Vagina (tissue), 2 donors: Measurements from ENCODE around the gene BSND. TPM values are rescaled to one million over a fixed set of nuclear protein-coding genes. Genes with fewer than 3 reads are reported as not detected.
A peak's percentile ranks its signal among the peaks of the same experiment; 100 is the strongest.

Experiments
- DNase-seq, 2 donors: peaks; one replicate each; pipeline ENCODE4 v3.0.0-alpha.2; 2017; ENCODE audit errors: extremely low spot score in 2 of 2
- H3K27ac ChIP-seq: fragments of 200-600 bp; sonication (generic); one replicate; pipeline ENCODE4 v1.5.1; 2019
- H3K27me3 ChIP-seq: fragments of 200-600 bp; sonication (generic); one replicate; pipeline ENCODE4 v1.5.1; 2019
- H3K36me3 ChIP-seq, 2 donors: fragments of 200-600 bp; sonication (generic); one replicate each; pipeline ENCODE4 v1.5.1; 2017 to 2019
- H3K4me1 ChIP-seq: fragments of 200-600 bp; sonication (generic); one replicate; pipeline ENCODE4 v1.5.1; 2019
- H3K4me3 ChIP-seq, 2 donors: fragments of 200-600 bp; sonication (generic); 1 replicate in 1 of 2; 2 replicates in 1 of 2; pipeline ENCODE4 v1.5.1; 2016 to 2019
- H3K9me3 ChIP-seq: fragments of 200-600 bp; sonication (generic); one replicate; pipeline ENCODE4 v1.5.1; 2019
- POLR2A ChIP-seq, 2 donors: fragments of 450-650 bp; IDR thresholded peaks; one replicate each; pipeline ENCODE4 v1.6.1; 2017; ENCODE audit warnings: antibody characterized with exemption in 2 of 2, mild to moderate bottlenecking in 2 of 2, moderate library complexity in 2 of 2
- POLR2AphosphoS5 ChIP-seq, 2 donors: sonication (generic); formaldehyde crosslinking; IDR thresholded peaks; one replicate each; pipeline ENCODE4 v1.9.0; 2017; ENCODE audit warnings: antibody characterized with exemption in 2 of 2, mild to moderate bottlenecking in 2 of 2, low read depth in 1 of 2; ENCODE audit not compliant: insufficient read depth in 1 of 2
- intact Hi-C: fragments of 100-400 bp; cut with DNase I; formaldehyde crosslinking; loops from one replicate; pipeline ENCODE4 v1.15.1; 2023
- total RNA-seq: library from RNA; depleted of rRNA; stranded (reverse); fragments of >200 nt; gene quantifications from one replicate; pipeline ENCODE4 v1.2.3, GENCODE V29; 2016
- TF ChIP-seq, protein P1 (sequence below), 3 experiments: fragments of 450-650 bp in 2 of 3; fragments of 200-600 bp in 1 of 3; sonication (generic) in 1 of 3; IDR thresholded peaks; one replicate each; pipeline ENCODE4 v1.5.1; 2017 to 2019; ENCODE audit warnings: antibody characterized with exemption in 3 of 3, mild to moderate bottlenecking in 2 of 3, moderate library complexity in 2 of 3

The BSND gene
- total RNA-seq, 1 donor from 2014 or later, result not detected

DNA sequence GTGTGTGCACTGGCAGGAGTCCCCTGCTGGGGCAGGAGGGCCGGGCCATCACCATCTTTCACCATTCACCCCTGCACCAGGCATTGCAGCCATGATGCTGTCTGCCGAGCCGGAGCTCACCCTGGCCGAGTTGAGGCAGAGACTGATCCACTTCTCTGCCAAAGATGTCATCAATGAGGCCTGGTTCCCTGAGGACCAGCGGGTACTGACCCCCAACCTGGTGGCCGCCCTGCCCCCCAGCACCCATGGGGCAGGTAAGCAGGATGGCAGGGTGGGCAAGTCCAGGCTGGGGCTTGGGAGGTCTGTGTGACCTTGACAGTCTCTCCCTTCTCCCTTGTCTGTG is 59.2 kb downstream of the BSND start:
- intact Hi-C loops, result no loop called here
- Histone ChIP-seq H3K27me3 (no peaks in the 10 kb centered on the region), H3K27ac (no peak overlapping the region), H3K4me3 (no peak overlapping the region), H3K9me3 (no peaks in the 10 kb centered on the region), H3K4me1 (no peaks in the 10 kb centered on the region), H3K36me3 (no peaks in the 10 kb centered on the region)
- no peak for DNase-seq
- TF ChIP-seq POLR2A (IDR thresholded peaks at IDR 0.05) (no peak), POLR2AphosphoS5 (IDR thresholded peaks at IDR 0.05; ENCODE audit: insufficient read depth in 1 of 2, low read depth in 1 of 2) (no peak)
- TF ChIP-seq, protein P1, sequence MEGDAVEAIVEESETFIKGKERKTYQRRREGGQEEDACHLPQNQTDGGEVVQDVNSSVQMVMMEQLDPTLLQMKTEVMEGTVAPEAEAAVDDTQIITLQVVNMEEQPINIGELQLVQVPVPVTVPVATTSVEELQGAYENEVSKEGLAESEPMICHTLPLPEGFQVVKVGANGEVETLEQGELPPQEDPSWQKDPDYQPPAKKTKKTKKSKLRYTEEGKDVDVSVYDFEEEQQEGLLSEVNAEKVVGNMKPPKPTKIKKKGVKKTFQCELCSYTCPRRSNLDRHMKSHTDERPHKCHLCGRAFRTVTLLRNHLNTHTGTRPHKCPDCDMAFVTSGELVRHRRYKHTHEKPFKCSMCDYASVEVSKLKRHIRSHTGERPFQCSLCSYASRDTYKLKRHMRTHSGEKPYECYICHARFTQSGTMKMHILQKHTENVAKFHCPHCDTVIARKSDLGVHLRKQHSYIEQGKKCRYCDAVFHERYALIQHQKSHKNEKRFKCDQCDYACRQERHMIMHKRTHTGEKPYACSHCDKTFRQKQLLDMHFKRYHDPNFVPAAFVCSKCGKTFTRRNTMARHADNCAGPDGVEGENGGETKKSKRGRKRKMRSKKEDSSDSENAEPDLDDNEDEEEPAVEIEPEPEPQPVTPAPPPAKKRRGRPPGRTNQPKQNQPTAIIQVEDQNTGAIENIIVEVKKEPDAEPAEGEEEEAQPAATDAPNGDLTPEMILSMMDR (IDR thresholded peaks at IDR 0.05), result no peak

GRCh38 chr1:55059302-55060132 is 60.8 kb downstream of the BSND start:
- peaks cover 4% of the 10 kb centered on the region for H3K4me1 ChIP-seq
- DNase-seq, result peak in 1 of 2 donors; percentile 77
- H3K9me3 ChIP-seq, result no peaks in the 10 kb centered on the region
- no peak for TF ChIP-seq POLR2A (IDR thresholded peaks at IDR 0.05)
- TF ChIP-seq, protein P1 (IDR thresholded peaks at IDR 0.05), result no peak
- no peak for TF ChIP-seq POLR2AphosphoS5 (IDR thresholded peaks at IDR 0.05; ENCODE audit: insufficient read depth in 1 of 2, low read depth in 1 of 2)
- H3K27ac ChIP-seq, result no peak overlapping the region
- no peak overlapping the region for H3K4me3 ChIP-seq
- no peaks in the 10 kb centered on the region for H3K36me3 ChIP-seq
- H3K27me3 ChIP-seq, result no peaks in the 10 kb centered on the region
- intact Hi-C loops, result no loop called here

DNA sequence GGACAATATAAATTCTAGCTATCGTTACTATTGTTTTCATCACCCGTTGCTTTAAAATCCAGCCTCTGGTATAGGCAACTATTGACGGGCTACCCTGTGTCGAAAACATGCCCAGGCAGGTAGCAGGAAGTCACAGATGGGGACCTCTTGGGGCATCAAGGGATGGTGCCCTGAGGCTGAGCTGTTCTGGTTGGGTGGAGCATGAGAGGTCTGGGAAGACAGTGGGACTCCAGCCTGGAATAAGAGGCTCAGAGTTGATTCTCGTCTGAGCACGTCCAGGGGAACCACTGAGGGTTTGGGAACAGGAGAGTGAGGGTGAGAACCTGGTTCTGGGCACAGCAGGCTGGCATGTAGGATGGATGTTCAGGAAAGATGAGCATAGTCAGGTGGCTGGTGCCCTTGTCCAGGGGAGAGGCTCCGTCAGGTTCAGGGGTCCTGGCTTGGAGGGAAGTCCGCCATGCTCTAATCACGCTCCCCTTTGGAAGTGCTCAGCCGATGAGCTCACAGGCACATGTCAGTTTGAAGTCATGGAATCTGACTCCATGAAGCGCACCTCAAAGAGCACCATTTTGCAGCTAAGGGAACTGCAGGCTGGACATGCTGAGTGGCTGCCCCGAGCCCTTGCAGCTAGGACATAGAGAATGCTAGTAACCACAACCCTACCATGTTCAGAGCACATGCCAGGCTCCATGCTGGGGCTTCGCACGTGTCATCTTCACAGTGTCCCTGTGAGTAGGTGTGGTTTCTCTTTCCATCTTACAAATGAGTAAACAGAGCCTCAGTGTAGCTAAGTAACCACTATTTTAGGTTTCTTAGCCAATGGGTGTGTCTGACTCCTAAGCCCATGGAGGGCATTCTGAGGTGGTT is 61.6 kb downstream of the BSND start:
- H3K27ac ChIP-seq, result no peak overlapping the region
- H3K4me3 ChIP-seq, result no peak overlapping the region
- H3K9me3 ChIP-seq, result no peaks in the 10 kb centered on the region
- intact Hi-C loops, result no loop called here
- H3K27me3 ChIP-seq, result no peaks in the 10 kb centered on the region
- peak in 1 of 2 donors; percentile 72 for DNase-seq
- H3K4me1 ChIP-seq, result peaks cover 13% of the 10 kb centered on the region
- TF ChIP-seq, protein P1 (IDR thresholded peaks at IDR 0.05), result no peak
- no peak for TF ChIP-seq POLR2A (IDR thresholded peaks at IDR 0.05)
- no peak for TF ChIP-seq POLR2AphosphoS5 (IDR thresholded peaks at IDR 0.05; ENCODE audit: insufficient read depth in 1 of 2, low read depth in 1 of 2)
- no peaks in the 10 kb centered on the region for H3K36me3 ChIP-seq

GRCh38 chr1:55061000-55061705 is 62.4 kb downstream of the BSND start:
- H3K36me3 ChIP-seq, result no peaks in the 10 kb centered on the region
- TF ChIP-seq POLR2A (IDR thresholded peaks at IDR 0.05) (no peak), POLR2AphosphoS5 (IDR thresholded peaks at IDR 0.05; ENCODE audit: insufficient read depth in 1 of 2, low read depth in 1 of 2) (no peak)
- TF ChIP-seq, protein P1 (IDR thresholded peaks at IDR 0.05), result no peak
- no peak overlapping the region for H3K27ac ChIP-seq
- H3K4me1 ChIP-seq, result peaks cover 14% of the 10 kb centered on the region
- H3K4me3 ChIP-seq, result no peak overlapping the region
- no peaks in the 10 kb centered on the region for H3K27me3 ChIP-seq
- intact Hi-C loops, result no loop called here
- DNase-seq, result peak in 1 of 2 donors; percentile 91
- no peaks in the 10 kb centered on the region for H3K9me3 ChIP-seq

Other genes starting within 250 kb of the BSND start
- 5.2 TPM for gene PARS2, start 234.4 kb upstream of the BSND start, total RNA-seq
- gene TTC22, start 197.6 kb upstream of the BSND start, total RNA-seq, result 43.5 TPM
- gene DHCR24, start 111.7 kb upstream of the BSND start, total RNA-seq, result 141 TPM
- gene TMEM61, start 18.3 kb upstream of the BSND start, total RNA-seq, result 3.4 TPM
- gene PCSK9, start 40.6 kb downstream of the BSND start, total RNA-seq, result 0.25 TPM
- gene USP24, start 216.4 kb downstream of the BSND start, total RNA-seq, result 35.8 TPM